NCI-H526 treated with DMSO at 0.1 percent for 48 hours (cell line): ENCODE results near the gene RPL7L1.
A peak's percentile ranks its signal among the peaks of the same experiment; 100 is the strongest.
"Not testable (repeated sequence)": the region's sequence is repeated elsewhere in the genome, so short reads cannot be mapped to it uniquely, and the experiment has no call there.

Experiments
- DNase-seq: peaks from one replicate; lab custom pipeline; 2025; lab: John Stamatoyannopoulos, UW

The RPL7L1 gene

GRCh38 chr6:42891199-42891722 lies 11.8 kb downstream of the RPL7L1 start:
- no peak for DNase-seq

DNA sequence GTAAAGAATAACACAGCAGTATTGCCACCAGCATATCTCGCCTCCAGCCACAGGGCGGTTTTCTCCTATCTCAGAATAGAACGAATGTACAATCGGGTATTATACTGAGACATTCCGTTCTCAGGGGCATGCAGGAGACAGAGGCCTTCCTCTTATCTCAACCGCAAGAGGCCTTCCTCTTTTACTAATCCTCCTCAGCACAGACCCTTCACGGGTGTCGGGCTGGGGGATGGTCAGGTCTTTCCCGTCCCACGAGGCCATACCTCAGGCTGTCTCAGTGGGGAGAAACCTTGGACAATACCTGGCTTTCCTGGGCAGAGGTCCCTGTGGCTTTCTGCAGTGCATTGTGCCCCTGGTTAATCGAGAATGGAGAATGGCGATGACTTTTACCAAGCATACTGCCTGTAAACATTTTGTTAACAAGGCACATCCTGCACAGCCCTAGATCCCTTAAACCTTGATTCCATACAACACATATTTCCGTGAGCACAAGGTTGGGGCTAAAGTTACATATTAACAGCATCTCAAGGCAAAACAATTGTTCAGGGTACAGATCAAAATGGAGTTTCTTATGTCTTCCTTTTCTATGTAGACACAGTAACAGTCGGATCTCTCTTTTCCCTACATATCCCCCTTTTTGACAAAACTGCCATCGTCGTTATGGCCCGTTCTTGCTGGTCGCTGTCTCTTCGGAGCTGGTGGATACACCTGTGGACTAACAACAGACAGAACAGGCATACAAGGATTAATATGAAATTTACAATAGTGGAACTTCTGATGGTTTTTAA lies 14.8 kb downstream of the RPL7L1 start:
- not testable (repeated sequence) for DNase-seq

DNA sequence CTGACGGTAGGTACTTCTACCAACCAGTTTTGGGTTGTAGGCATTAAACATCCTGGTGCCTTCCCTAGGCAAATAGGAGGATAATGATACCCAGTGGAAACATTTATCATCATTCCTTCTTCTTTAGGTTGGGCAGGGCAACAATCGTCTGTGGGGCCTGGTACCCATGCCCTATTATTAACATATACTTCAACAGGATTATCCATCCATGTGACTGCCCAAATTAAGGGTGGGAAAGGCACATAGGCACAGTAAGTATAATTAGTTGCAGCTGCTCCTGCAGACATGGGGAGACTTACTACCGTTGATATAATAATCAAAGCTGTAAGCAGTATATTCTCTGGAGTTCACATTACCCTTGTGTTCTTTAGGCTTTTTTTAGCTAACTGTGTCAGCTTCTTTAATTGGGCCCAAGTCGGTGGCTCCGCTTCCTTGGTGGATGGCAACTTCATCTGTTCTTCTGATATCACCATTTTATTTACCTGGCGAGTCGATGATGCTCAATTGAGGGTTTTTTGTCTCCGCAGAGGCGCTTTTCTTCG lies 16.8 kb downstream of the RPL7L1 start:
- no peak for DNase-seq

- peak; percentile 42 for DNase-seq
These were observed 19.5 kb downstream of the RPL7L1 start for GRCh38 chr6:42898891-42899361.

GRCh38 chr6:42899871-42900270 lies 20.5 kb downstream of the RPL7L1 start:
- DNase-seq: no peak

GRCh38 chr6:42901538-42901957 lies 22.1 kb downstream of the RPL7L1 start:
- DNase-seq: peak; percentile 68

- DNase-seq: not testable (repeated sequence)
These were observed 23.2 kb downstream of the RPL7L1 start for GRCh38 chr6:42902429-42903263.

- no peak for DNase-seq
These were observed 25.1 kb downstream of the RPL7L1 start for GRCh38 chr6:42904467-42904866.

- no peak for DNase-seq
These were observed 27.9 kb downstream of the RPL7L1 start for GRCh38 chr6:42907336-42907735.

DNA sequence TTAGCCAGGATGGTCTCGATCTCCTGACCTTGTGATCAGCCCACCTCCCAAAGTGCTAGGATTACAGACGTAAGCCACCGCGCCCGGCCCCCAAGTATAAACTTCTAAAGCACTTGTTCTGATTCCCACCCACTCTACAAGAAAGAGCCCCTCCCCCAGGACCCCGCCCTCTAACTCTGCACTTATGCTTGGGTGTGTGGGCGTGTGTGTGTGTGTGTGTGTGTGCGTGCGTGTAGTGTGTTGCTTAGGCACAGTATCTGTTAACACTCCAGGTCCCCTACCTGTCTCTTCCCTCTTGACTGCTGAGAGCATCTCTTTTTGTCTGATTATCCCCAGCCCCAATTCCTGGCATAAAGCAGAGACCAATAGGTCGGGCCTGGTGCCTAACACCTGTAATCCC lies 30.4 kb downstream of the RPL7L1 start:
- DNase-seq: no peak

GRCh38 chr6:42911171-42912021 lies 32.0 kb downstream of the RPL7L1 start:
- no peak for DNase-seq

- no peak for DNase-seq
These were observed 35.1 kb downstream of the RPL7L1 start for GRCh38 chr6:42914546-42914945.

GRCh38 chr6:42915732-42916131 lies 36.3 kb downstream of the RPL7L1 start, which contains the start of gene PTCRA:
Gene PTCRA (plus strand): TSS chr6:42916053. CDS start chr6:42916070, 17 bp downstream.
- no peak for DNase-seq

GRCh38 chr6:42916288-42916687 lies 36.9 kb downstream of the RPL7L1 start:
- DNase-seq: no peak

DNA sequence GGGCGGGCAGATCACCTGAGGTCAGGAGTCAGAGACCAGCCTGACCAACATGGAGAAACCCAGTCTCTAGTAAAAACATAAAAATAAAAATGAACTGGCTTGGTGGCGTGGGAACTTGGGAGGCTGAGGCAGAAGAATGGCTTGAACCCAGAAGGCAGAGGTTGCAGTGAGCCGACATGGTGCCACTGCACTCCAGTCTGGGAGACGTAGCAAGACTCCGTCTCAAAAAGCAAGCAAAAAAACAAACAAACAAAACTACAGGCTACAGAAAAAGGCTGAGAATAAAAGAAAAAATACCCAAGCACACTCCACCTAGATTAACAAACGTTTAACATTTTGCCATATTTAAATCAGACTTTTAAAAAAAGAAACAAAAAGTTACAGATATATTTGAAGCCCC lies 42.4 kb downstream of the RPL7L1 start:
- no peak for DNase-seq

DNA sequence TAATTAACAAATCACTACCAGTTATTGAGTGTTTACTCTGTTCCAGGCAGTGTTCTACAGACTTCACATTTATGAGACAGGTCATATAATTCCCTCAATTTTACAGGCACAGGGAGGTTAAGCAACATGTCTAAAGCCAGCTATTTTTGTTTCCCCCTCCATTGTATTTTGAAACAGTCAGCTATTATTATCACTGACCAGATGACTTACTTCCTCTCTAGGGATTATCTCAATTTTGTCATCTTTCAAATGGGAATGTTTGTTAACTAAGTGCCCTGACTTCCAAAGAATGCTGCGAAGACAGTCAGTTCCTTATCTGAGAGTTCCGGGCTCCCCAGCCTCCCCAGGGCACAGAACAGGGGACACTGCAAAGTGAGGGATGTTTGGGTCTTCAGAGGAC lies 44.2 kb downstream of the RPL7L1 start:
- no peak for DNase-seq

DNA sequence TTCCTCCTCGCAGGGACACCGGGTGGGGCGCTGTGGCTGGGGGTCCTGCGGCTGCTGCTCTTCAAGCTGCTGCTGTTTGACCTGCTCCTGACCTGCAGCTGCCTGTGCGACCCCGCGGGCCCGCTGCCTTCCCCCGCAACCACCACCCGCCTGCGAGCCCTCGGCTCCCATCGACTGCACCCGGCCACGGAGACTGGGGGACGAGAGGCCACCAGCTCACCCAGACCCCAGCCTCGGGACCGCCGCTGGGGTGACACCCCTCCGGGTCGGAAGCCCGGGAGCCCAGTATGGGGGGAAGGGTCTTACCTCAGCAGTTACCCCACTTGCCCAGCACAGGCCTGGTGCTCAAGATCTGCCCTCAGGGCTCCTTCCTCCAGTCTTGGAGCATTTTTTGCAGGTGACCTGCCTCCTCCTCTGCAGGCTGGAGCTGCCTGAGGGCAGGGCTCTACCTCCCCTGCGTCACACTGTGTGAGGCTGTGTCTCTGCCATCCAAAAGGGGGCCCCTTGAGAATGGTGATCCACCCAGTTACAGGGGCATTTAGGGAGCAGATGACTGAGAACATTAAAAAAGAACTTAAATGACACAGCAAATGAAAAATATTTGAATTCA lies 45.9 kb downstream of the RPL7L1 start:
- DNase-seq: no peak

- DNase-seq: peak; percentile 96
These were observed 49.8 kb downstream of the RPL7L1 start, which contains the start of gene CNPY3 for GRCh38 chr6:42928986-42929820. Gene CNPY3 (plus strand): TSS chr6:42929480. CDS start chr6:42929571, 91 bp downstream.

GRCh38 chr6:42929821-42930360 lies 50.5 kb downstream of the RPL7L1 start:
- peak; percentile 44 for DNase-seq

GRCh38 chr6:42932412-42932811 lies 53.0 kb downstream of the RPL7L1 start:
- DNase-seq: no peak
